A673 (cell line): ENCODE measurements around the gene MON1B.

ENCODE experiments used
- CTCF ChIP-seq: fragments of 300-800, 200-600 bp; sonication (generic); conservative IDR thresholded peaks from 2 replicates; pipeline ENCODE4 v1.5.1; 2017; ENCODE audit warnings: low read depth, mild to moderate bottlenecking, antibody characterized with exemption, low read length, moderate library complexity, mixed read lengths
- EZH2 ChIP-seq: fragments of 200-600 bp; sonication (generic); IDR thresholded peaks from 2 replicates; pipeline ENCODE4 v1.6.1; 2017; ENCODE audit warnings: borderline replicate concordance, low read depth, mild to moderate bottlenecking, mixed read lengths, antibody characterized with exemption, low read length; ENCODE audit not compliant: poor library complexity, severe bottlenecking

GRCh38 chr16:77206533-77206932 is 15.5 kb downstream of the MON1B start:
- TF ChIP-seq EZH2 = no peak
- TF ChIP-seq CTCF = no peak
